H9 (cell line): Measurements from ENCODE around the gene ATXN3. TPM values are rescaled to one million over a fixed set of nuclear protein-coding genes. Genes with fewer than 3 reads are reported as not detected.
A peak's percentile ranks its signal among the peaks of the same experiment; 100 is the strongest.

Source experiments
- DNase-seq: peaks from one replicate; pipeline ENCODE4 v3.0.0-alpha.2; 2017
- H2AFZ ChIP-seq: one replicate; pipeline ENCODE4 v1.6.1; 2013; ENCODE audit warnings: mild to moderate bottlenecking, low read length, control low read depth, moderate library complexity
- H2AK5ac ChIP-seq: 2 replicates; pipeline ENCODE4 v1.6.1; 2013; ENCODE audit warnings: low read length, control low read depth, mixed read lengths; ENCODE audit not compliant: insufficient read length
- H2BK120ac ChIP-seq: one replicate; pipeline ENCODE4 v1.6.1; 2013; ENCODE audit warnings: low read depth, mild to moderate bottlenecking, low read length, control low read depth, inconsistent platforms; ENCODE audit not compliant: poor library complexity, severe bottlenecking
- H2BK12ac ChIP-seq: 2 replicates; pipeline ENCODE4 v1.6.1; 2013; ENCODE audit warnings: low read length, control low read depth, mixed read lengths, low read depth; ENCODE audit not compliant: insufficient read length
- H2BK15ac ChIP-seq: 2 replicates; pipeline ENCODE4 v1.6.1; 2013; ENCODE audit warnings: low read depth, low read length, control low read depth
- H2BK20ac ChIP-seq: one replicate; pipeline ENCODE4 v1.6.1; 2013; ENCODE audit warnings: low read depth, mild to moderate bottlenecking, low read length, control low read depth, inconsistent platforms; ENCODE audit not compliant: poor library complexity, severe bottlenecking
- H2BK5ac ChIP-seq: 2 replicates; pipeline ENCODE4 v1.6.1; 2013; ENCODE audit warnings: low read length, control low read depth, mixed read lengths; ENCODE audit not compliant: insufficient read length
- H3K14ac ChIP-seq: 2 replicates; pipeline ENCODE4 v1.6.1; 2013; ENCODE audit warnings: low read length, control low read depth; ENCODE audit not compliant: insufficient read depth
- H3K18ac ChIP-seq: 2 replicates; pipeline ENCODE4 v1.6.1; 2013; ENCODE audit warnings: low read depth, mild to moderate bottlenecking, mixed read lengths, low read length, control low read depth; ENCODE audit not compliant: insufficient read length
- H3K23ac ChIP-seq: 2 replicates; pipeline ENCODE4 v1.6.1; 2013; ENCODE audit warnings: low read length, control low read depth, mixed read lengths, low read depth; ENCODE audit not compliant: insufficient read length
- H3K23me2 ChIP-seq: 2 replicates; pipeline ENCODE4 v1.6.1; 2013; ENCODE audit warnings: low read depth, mild to moderate bottlenecking, mixed read lengths, low read length, control low read depth; ENCODE audit not compliant: insufficient read length, poor library complexity, severe bottlenecking
- H3K27ac ChIP-seq: 2 replicates; pipeline ENCODE4 v1.5.1; 2013; ENCODE audit warnings: low read length, control low read depth, mixed read lengths, low read depth; ENCODE audit not compliant: insufficient read length
- H3K27me3 ChIP-seq: 2 replicates; pipeline ENCODE4 v1.6.1; 2013; ENCODE audit warnings: low read length, control low read depth, inconsistent platforms; ENCODE audit not compliant: insufficient read depth
- H3K4ac ChIP-seq: 2 replicates; pipeline ENCODE4 v1.6.1; 2013; ENCODE audit warnings: low read depth, mild to moderate bottlenecking, control low read depth, inconsistent platforms, low read length, moderate library complexity
- H3K4me1 ChIP-seq: 2 replicates; pipeline ENCODE4 v1.6.1; 2013; ENCODE audit warnings: low read length, control low read depth, inconsistent platforms; ENCODE audit not compliant: insufficient read depth
- H3K4me2 ChIP-seq: 2 replicates; pipeline ENCODE4 v1.6.1; 2013; ENCODE audit warnings: low read length, control low read depth, mixed read lengths; ENCODE audit not compliant: insufficient read length, insufficient read depth
- H3K56ac ChIP-seq: 2 replicates; pipeline ENCODE4 v1.6.1; 2013; ENCODE audit warnings: low read depth, mild to moderate bottlenecking, mixed read lengths, low read length, control low read depth; ENCODE audit not compliant: insufficient read length
- H3K79me1 ChIP-seq: 2 replicates; pipeline ENCODE4 v1.6.1; 2013; ENCODE audit warnings: low read depth, mild to moderate bottlenecking, moderate library complexity, low read length, control low read depth, inconsistent platforms; ENCODE audit not compliant: insufficient read depth, poor library complexity, severe bottlenecking
- H3K79me2 ChIP-seq: 2 replicates; pipeline ENCODE4 v1.6.1; 2013; ENCODE audit warnings: low read length, control low read depth, inconsistent platforms; ENCODE audit not compliant: insufficient read depth
- H3K9ac ChIP-seq: 2 replicates; pipeline ENCODE4 v1.6.1; 2013; ENCODE audit warnings: low read length, control low read depth, mixed read lengths; ENCODE audit not compliant: insufficient read length; ENCODE audit errors: extremely low read depth
- H3K9me3 ChIP-seq: one replicate; pipeline ENCODE4 v1.6.1; 2013; ENCODE audit warnings: low read depth, low read length, inconsistent platforms; ENCODE audit not compliant: control insufficient read depth
- H3T11ph ChIP-seq: one replicate; pipeline ENCODE4 v1.6.1; 2013; ENCODE audit warnings: mild to moderate bottlenecking, low read length, control low read depth, inconsistent platforms
- H4K20me1 ChIP-seq: one replicate; pipeline ENCODE4 v1.6.1; 2013; ENCODE audit not compliant: control insufficient read depth, insufficient read length, insufficient read depth
- H4K5ac ChIP-seq: 2 replicates; pipeline ENCODE4 v1.6.1; 2013; ENCODE audit warnings: low read depth, mild to moderate bottlenecking, mixed read lengths, low read length, control low read depth; ENCODE audit not compliant: insufficient read length
- H4K8ac ChIP-seq: replicated peaks from 2 replicates; pipeline ENCODE4 v1.6.1; 2013; ENCODE audit warnings: low read length, control low read depth, mixed read lengths, low read depth; ENCODE audit not compliant: insufficient read length
- H4K91ac ChIP-seq: 2 replicates; pipeline ENCODE4 v1.6.1; 2013; ENCODE audit warnings: low read depth, mild to moderate bottlenecking, moderate library complexity, mixed read lengths, low read length, control low read depth; ENCODE audit not compliant: insufficient read length
- H3K27ac Mint-ChIP-seq, 3 experiments: 2 replicates in 2 of 3; 3 replicates in 1 of 3; pipeline ENCODE4 v1.8.0; 2020 to 2021; ENCODE audit warnings: mixed read lengths in 3 of 3, mild to moderate bottlenecking in 1 of 3, moderate library complexity in 1 of 3
- H3K27me3 Mint-ChIP-seq: 2 replicates; pipeline ENCODE4 v1.8.0; 2021; ENCODE audit warnings: low read depth, mild to moderate bottlenecking, moderate library complexity, mixed read lengths
- H3K36me3 Mint-ChIP-seq, 3 experiments: 2 replicates in 2 of 3; 3 replicates in 1 of 3; pipeline ENCODE4 v1.8.0; 2020 to 2021; ENCODE audit warnings: low read depth in 3 of 3, mixed read lengths in 3 of 3; ENCODE audit not compliant: insufficient read depth in 1 of 3
- H3K4me1 Mint-ChIP-seq, 2 experiments: 2 replicates each; pipeline ENCODE4 v1.8.0; 2020; ENCODE audit warnings: mixed read lengths in 2 of 2
- H3K4me3 Mint-ChIP-seq, 2 experiments: 2 replicates in 1 of 2; 3 replicates in 1 of 2; pipeline ENCODE4 v1.8.0; 2020 to 2021; ENCODE audit warnings: mild to moderate bottlenecking in 2 of 2, mixed read lengths in 2 of 2, moderate library complexity in 1 of 2
- H3K9me3 Mint-ChIP-seq, 2 experiments: 2 replicates in 1 of 2; 3 replicates in 1 of 2; pipeline ENCODE4 v1.8.0; 2020; ENCODE audit warnings: mild to moderate bottlenecking in 2 of 2, mixed read lengths in 2 of 2, moderate library complexity in 1 of 2
- WGBS: extraction: QIAGEN DNeasy Blood & Tissue Kit; methylation state at CpG from one replicate; pipeline ENCODE4 v1.1.7; 2013; ENCODE audit warnings: missing lambda C conversion rate, low lambda C conversion rate, mixed read lengths; ENCODE audit not compliant: insufficient read length; ENCODE audit errors: extremely low coverage; 5-methylcytosine and 5-hydroxymethylcytosine counted together
- total RNA-seq: library from RNA; stranded (reverse); gene quantifications from 2 replicates; pipeline ENCODE4 v1.2.1, GENCODE V29; 2021
- TF ChIP-seq, protein P1 (sequence below): fragments of 200-600 bp; sonication (generic); conservative IDR thresholded peaks from 3 replicates; pipeline ENCODE4 v1.8.0; 2021; ENCODE audit warnings: antibody characterized with exemption, mild to moderate bottlenecking

The ATXN3 gene
- total RNA-seq, 1 experiment from 2014 or later, result 29.7 TPM

GRCh38 chr14:92041203-92041602 is 65.2 kb downstream of the ATXN3 start:
- Histone ChIP-seq H3K79me1 (no peaks in the 10 kb centered on the region), H3T11ph (no peak overlapping the region), H3K27me3 (no peaks in the 10 kb centered on the region), H3K4ac (no peak overlapping the region), H2BK120ac (no peak overlapping the region), H4K91ac (no peak overlapping the region), H3K14ac (no peak overlapping the region), H3K4me1 (no peaks in the 10 kb centered on the region), H4K20me1 (no peaks in the 10 kb centered on the region), H2AFZ (no peak overlapping the region), H2AK5ac (no peak overlapping the region), H3K18ac (no peak overlapping the region), H3K27ac (no peak overlapping the region), H4K5ac (no peak overlapping the region), H2BK5ac (no peak overlapping the region), H3K23me2 (no peaks in the 10 kb centered on the region), H2BK15ac (no peak overlapping the region), H2BK12ac (no peak overlapping the region), H3K23ac (no peak overlapping the region), H4K8ac (no peak overlapping the region), H3K4me2 (peak overlapping the region; percentile 92), H3K56ac (no peak overlapping the region), H2BK20ac (no peak overlapping the region), H3K9ac (no peak overlapping the region), H3K9me3 (no peaks in the 10 kb centered on the region), H3K79me2 (peaks cover 16% of the 10 kb centered on the region; the same call in 1 of the 2 replicates)
- WGBS, result no CpG with 5 or more reads among the region's 10 CpGs
- Mint-ChIP-seq H3K9me3 (no peaks in the 10 kb centered on the region; a peak in 1 of 5 replicates), H3K36me3 (peaks cover 0 to 7% (median 0%) of the 10 kb centered on the region in 3 experiments; a peak in 2 of 7 replicates), H3K4me1 (peaks cover 16 to 18% of the 10 kb centered on the region in 2 experiments), H3K27ac (no peak overlapping the region), H3K27me3 (no peaks in the 10 kb centered on the region), H3K4me3 (peak overlapping the region; percentile 28 to 92; a peak in 4 of 5 replicates)
- TF ChIP-seq, protein P1, sequence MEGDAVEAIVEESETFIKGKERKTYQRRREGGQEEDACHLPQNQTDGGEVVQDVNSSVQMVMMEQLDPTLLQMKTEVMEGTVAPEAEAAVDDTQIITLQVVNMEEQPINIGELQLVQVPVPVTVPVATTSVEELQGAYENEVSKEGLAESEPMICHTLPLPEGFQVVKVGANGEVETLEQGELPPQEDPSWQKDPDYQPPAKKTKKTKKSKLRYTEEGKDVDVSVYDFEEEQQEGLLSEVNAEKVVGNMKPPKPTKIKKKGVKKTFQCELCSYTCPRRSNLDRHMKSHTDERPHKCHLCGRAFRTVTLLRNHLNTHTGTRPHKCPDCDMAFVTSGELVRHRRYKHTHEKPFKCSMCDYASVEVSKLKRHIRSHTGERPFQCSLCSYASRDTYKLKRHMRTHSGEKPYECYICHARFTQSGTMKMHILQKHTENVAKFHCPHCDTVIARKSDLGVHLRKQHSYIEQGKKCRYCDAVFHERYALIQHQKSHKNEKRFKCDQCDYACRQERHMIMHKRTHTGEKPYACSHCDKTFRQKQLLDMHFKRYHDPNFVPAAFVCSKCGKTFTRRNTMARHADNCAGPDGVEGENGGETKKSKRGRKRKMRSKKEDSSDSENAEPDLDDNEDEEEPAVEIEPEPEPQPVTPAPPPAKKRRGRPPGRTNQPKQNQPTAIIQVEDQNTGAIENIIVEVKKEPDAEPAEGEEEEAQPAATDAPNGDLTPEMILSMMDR, result no peak
- no peak for DNase-seq
